Measurements from ENCODE around the gene RTRAF.

- TF ChIP-seq USF1 (IDR thresholded peaks at IDR 0.05), result no peak
- TF ChIP-seq MAX (IDR thresholded peaks at IDR 0.05), result no peak
- no peak for TF ChIP-seq REST (IDR thresholded peaks at IDR 0.05; ENCODE audit: low read depth)
- no peak for TF ChIP-seq FOXM1 (IDR thresholded peaks at IDR 0.05; ENCODE audit: borderline replicate concordance, low read depth)
- TF ChIP-seq YY1 (IDR thresholded peaks at IDR 0.05; ENCODE audit: low read depth), result no peak
- no peak for TF ChIP-seq EP300 (IDR thresholded peaks at IDR 0.05; ENCODE audit: borderline replicate concordance)
- TF ChIP-seq CREB1 (IDR thresholded peaks at IDR 0.05; ENCODE audit: low read depth), result no peak
- no peak for TF ChIP-seq NFIC (IDR thresholded peaks at IDR 0.05)
- TF ChIP-seq TCF12 (IDR thresholded peaks at IDR 0.05; ENCODE audit: low read depth), result no peak
- no peak for TF ChIP-seq TAF1 (IDR thresholded peaks at IDR 0.05; ENCODE audit: low read depth)
- TF ChIP-seq RAD21 (IDR thresholded peaks at IDR 0.05; ENCODE audit: low read depth), result no peak
- no peak for TF ChIP-seq ZBTB7A (IDR thresholded peaks at IDR 0.05; ENCODE audit: low read depth)
These were observed 60.6 kb downstream of the RTRAF start for GRCh38 chr14:52049721-52050588.
